GM12872 (cell line): Measurements from ENCODE around the gene PRR20G.

Experiments
- CTCF ChIP-seq: IDR thresholded peaks from 3 replicates; pipeline ENCODE4 v1.5.1; 2011; ENCODE audit warnings: low read depth, mild to moderate bottlenecking, low read length, moderate library complexity; ENCODE audit not compliant: insufficient read depth

Gene PRR20G

GRCh38 chr3:127247292-127247691 lies 40.6 kb downstream of the PRR20G start:
- TF ChIP-seq CTCF, result no peak

GRCh38 chr3:127238602-127239001 lies 49.2 kb downstream of the PRR20G start:
- TF ChIP-seq CTCF, result no peak

- no peak for TF ChIP-seq CTCF
Measured at GRCh38 chr3:127237835-127238234, 50.0 kb downstream of the PRR20G start.

- TF ChIP-seq CTCF, result no peak
Measured at GRCh38 chr3:127235706-127236105, 52.1 kb downstream of the PRR20G start.

GRCh38 chr3:127234778-127235177 lies 53.1 kb downstream of the PRR20G start:
- no peak for TF ChIP-seq CTCF
